ENCODE measurements around the gene TBC1D22A. TPM values are rescaled to one million over a fixed set of nuclear protein-coding genes. Genes with fewer than 3 reads are reported as not detected.

The TBC1D22A gene
- polyA plus RNA-seq, 1 of the 3 experiments (the other 2 are of a cell fraction): 16.5 TPM

DNA sequence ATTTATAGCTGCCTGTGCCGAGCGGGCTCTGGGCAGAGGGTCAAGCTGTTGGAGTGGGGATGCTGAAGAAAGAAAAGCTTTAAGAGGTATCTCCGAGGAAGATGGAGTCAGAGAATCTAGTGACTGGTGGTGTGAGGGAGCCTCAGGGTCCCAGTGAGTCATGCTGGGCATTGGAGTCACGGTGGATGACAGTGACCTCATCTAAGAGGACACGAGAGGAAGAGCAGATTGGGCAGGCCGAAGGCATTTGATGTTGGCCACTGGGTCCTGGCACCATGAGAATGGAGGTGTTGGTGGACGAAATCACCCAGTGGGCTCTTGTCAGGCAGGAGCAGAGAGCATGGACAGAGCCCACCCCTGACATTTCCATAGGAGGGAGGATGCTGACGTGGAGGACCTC is 68.4 kb downstream of the TBC1D22A start:
- Histone ChIP-seq H3K27ac (ENCODE audit: low read depth in 2 of 2, low read length in 1 of 2) (peak overlapping the region; percentile 81 to 95), H3K9ac (peak overlapping the region; percentile 57; the same call in 1 of the 2 replicates), H3K9me2 (no peaks in the 10 kb centered on the region), H2AFZ (ENCODE audit: low read depth) (no peak overlapping the region), H3F3A (replicated peaks; ENCODE audit: insufficient read depth) (peaks cover 36% of the 10 kb centered on the region), H3K4me1 (ENCODE audit: control insufficient read depth in 1 of 2, insufficient read depth in 2 of 2, low read depth in 1 of 2, low read length in 1 of 2) (peaks cover 33 to 43% of the 10 kb centered on the region in 2 experiments; a peak in 3 of 4 replicates), H3K4me2 (peak overlapping the region; percentile 77), H3K79me2 (ENCODE audit: insufficient read depth) (peaks cover 43% of the 10 kb centered on the region; the same call in 1 of the 2 replicates), H3K9me3 (peaks cover 8% of the 10 kb centered on the region), H3K4me3 (ENCODE audit: low read depth in 2 of 2, low read length in 1 of 2) (peak overlapping the region in 1 of 2 experiments; percentile 21; a peak in 1 of 4 replicates), H4K20me1 (ENCODE audit: insufficient read depth) (peaks cover 8% of the 10 kb centered on the region), H3K27me3 (ENCODE audit: insufficient read depth) (no peaks in the 10 kb centered on the region), H3K36me3 (replicated peaks in 1 of 2; ENCODE audit: control insufficient read depth in 1 of 2, insufficient read depth in 2 of 2, low read length in 1 of 2) (peaks cover 0 to 8% of the 10 kb centered on the region in 2 experiments)
- WGBS (ENCODE audit: low lambda C conversion rate): 58% methylated on average over 8 of the region's 8 CpGs
- ChIA-PET POLR2A (no interaction called here), CTCF (interaction anchor here (0.6 to 1.6 kb wide), 2 partner anchors 10 to 27 kb away, joined by 3 to 5 read pairs; no protein-coding TSS in a partner anchor)
- DNase-seq: no peak
- TF ChIP-seq TAF1 (IDR thresholded peaks at IDR 0.05; ENCODE audit: borderline replicate concordance, low read depth, low read length) (no peak), RCOR1 (IDR thresholded peaks at IDR 0.05; ENCODE audit: low read length) (no peak), MEF2A (IDR thresholded peaks at IDR 0.05; ENCODE audit: borderline replicate concordance, low read depth) (no peak), CTCF (IDR thresholded peaks at IDR 0.05) (no peak), FOXJ3 (CRISPR knock-in tag; IDR thresholded peaks at IDR 0.05) (no peak), MXI1 (IDR thresholded peaks at IDR 0.05; ENCODE audit: low read depth, low read length) (no peak), SIN3A (IDR thresholded peaks at IDR 0.05; ENCODE audit: borderline replicate concordance, low read depth, low read length) (no peak), GABPA (IDR thresholded peaks at IDR 0.05; ENCODE audit: low read depth) (no peak), EP300 (IDR thresholded peaks at IDR 0.05; ENCODE audit: borderline replicate concordance in 1 of 2, low read depth in 1 of 2, low read length in 1 of 2) (no peak), POLR2AphosphoS5 (IDR thresholded peaks at IDR 0.05; ENCODE audit: low read depth, low read length) (no peak), RAD21 (IDR thresholded peaks at IDR 0.05; ENCODE audit: low read length) (no peak), GATA2 (CRISPR knock-in tag; IDR thresholded peaks at IDR 0.05) (no peak), JUND (IDR thresholded peaks at IDR 0.05) (no peak)
- TF ChIP-seq, protein P1, sequence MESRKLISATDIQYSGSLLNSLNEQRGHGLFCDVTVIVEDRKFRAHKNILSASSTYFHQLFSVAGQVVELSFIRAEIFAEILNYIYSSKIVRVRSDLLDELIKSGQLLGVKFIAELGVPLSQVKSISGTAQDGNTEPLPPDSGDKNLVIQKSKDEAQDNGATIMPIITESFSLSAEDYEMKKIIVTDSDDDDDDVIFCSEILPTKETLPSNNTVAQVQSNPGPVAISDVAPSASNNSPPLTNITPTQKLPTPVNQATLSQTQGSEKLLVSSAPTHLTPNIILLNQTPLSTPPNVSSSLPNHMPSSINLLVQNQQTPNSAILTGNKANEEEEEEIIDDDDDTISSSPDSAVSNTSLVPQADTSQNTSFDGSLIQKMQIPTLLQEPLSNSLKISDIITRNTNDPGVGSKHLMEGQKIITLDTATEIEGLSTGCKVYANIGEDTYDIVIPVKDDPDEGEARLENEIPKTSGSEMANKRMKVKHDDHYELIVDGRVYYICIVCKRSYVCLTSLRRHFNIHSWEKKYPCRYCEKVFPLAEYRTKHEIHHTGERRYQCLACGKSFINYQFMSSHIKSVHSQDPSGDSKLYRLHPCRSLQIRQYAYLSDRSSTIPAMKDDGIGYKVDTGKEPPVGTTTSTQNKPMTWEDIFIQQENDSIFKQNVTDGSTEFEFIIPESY (IDR thresholded peaks at IDR 0.05; ENCODE audit: borderline replicate concordance, low read depth): no peak
- TF ChIP-seq, protein P2, sequence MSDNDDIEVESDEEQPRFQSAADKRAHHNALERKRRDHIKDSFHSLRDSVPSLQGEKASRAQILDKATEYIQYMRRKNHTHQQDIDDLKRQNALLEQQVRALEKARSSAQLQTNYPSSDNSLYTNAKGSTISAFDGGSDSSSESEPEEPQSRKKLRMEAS (IDR thresholded peaks at IDR 0.05; ENCODE audit: low read depth): no peak
